ENCODE data around the gene NLGN3. TPM values are rescaled to one million over a fixed set of nuclear protein-coding genes. Genes with fewer than 3 reads are reported as not detected.
"Not testable (repeated sequence)": the region's sequence is repeated elsewhere in the genome, so short reads cannot be mapped to it uniquely, and the experiment has no call there.

NLGN3 gene
- total RNA-seq, 1 experiment from 2014 or later: 0.15 TPM

DNA sequence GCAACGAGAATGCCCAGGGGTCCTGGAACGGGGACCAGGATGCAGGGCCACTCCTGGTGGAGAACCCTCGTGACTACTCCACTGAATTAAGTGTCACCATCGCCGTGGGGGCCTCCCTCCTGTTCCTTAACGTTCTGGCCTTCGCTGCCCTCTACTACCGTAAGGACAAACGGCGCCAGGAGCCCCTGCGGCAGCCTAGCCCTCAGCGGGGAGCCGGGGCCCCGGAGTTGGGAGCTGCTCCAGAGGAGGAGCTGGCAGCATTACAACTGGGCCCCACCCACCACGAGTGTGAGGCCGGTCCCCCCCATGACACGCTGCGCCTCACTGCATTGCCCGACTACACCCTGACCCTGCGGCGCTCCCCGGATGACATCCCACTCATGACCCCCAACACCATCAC is 24.9 kb downstream of the NLGN3 start:
- no peak for DNase-seq (ENCODE audit: low read depth)

DNA sequence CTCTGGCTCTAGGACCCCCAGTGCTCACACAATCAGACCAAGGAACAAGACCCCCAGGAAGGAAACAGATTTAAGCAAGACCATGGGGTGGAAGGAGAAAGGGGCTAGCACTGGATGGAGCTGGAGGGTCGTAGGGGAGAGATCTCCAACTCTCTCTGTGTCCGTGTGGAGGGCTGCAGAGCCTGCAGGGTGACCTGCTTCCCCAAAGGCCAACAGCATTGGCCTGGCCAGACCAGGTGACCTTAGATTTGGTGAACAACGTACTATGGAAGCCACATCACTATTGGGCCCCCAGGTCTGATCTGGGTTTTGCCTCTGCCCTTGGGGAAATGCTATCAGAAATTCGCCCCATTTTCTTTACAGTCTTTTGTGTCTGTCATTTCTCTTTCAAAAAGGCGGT is 26.0 kb downstream of the NLGN3 start:
- DNase-seq (ENCODE audit: low read depth): no peak

- no peak for DNase-seq (ENCODE audit: low read depth)
Measured at GRCh38 chrX:71171110-71171801, 26.6 kb downstream of the NLGN3 start.

GRCh38 chrX:71173440-71173839 is 28.8 kb downstream of the NLGN3 start:
- DNase-seq (ENCODE audit: low read depth): no peak

GRCh38 chrX:71174795-71175194 is 30.2 kb downstream of the NLGN3 start:
- DNase-seq (ENCODE audit: low read depth): no peak

- no peak for DNase-seq (ENCODE audit: low read depth)
Measured at GRCh38 chrX:71175531-71175930, 30.9 kb downstream of the NLGN3 start.

DNA sequence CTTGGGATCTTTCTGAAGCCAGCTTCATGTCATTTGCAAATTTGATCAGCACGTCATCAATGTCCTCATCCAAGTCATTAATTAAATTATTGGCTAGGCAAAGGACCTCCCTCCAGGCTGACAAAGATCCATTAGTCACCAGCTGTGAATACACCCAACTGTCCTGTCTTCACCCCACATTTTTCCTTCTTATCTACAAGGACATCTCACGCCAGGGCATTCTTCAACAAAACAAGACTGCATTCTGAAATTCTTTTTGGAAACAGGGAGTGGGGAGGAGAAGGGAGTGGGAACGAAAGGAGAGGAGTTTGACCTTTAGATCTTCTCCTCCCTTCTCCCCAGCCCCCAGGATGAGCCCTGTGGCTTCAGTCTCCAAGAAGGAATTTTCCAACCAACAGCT is 32.7 kb downstream of the NLGN3 start:
- DNase-seq (ENCODE audit: low read depth): no peak

GRCh38 chrX:71178908-71179307 is 34.3 kb downstream of the NLGN3 start:
- DNase-seq (ENCODE audit: low read depth): peak; percentile 72

- not testable (repeated sequence) for DNase-seq (ENCODE audit: low read depth)
Measured at GRCh38 chrX:71180579-71181265, 36.1 kb downstream of the NLGN3 start.

DNA sequence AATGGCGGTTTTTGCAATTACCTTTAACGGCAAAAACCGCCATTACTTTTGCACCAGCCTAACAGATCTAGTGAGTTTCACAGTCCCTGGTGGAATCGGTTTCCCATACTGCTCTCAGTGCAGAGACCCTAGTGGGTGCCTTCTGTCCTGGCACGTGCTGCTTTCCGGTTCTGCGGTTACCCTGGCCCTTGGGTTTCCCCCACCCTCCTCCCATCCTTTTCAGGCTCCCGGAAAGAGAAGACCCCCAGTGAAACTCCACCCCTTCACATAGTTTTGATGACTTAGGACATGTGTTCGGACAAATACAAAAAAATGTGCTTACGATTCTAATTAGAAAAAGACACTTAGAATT is 36.9 kb downstream of the NLGN3 start:
- DNase-seq (ENCODE audit: low read depth): no peak

- peak; percentile 99 for DNase-seq (ENCODE audit: low read depth)
Measured at GRCh38 chrX:71181910-71182799, 37.5 kb downstream of the NLGN3 start.

- DNase-seq (ENCODE audit: low read depth): no peak
Measured at GRCh38 chrX:71182871-71183270, 38.2 kb downstream of the NLGN3 start.

- no peak for DNase-seq (ENCODE audit: low read depth)
Measured at GRCh38 chrX:71183341-71183740, 38.7 kb downstream of the NLGN3 start.

DNA sequence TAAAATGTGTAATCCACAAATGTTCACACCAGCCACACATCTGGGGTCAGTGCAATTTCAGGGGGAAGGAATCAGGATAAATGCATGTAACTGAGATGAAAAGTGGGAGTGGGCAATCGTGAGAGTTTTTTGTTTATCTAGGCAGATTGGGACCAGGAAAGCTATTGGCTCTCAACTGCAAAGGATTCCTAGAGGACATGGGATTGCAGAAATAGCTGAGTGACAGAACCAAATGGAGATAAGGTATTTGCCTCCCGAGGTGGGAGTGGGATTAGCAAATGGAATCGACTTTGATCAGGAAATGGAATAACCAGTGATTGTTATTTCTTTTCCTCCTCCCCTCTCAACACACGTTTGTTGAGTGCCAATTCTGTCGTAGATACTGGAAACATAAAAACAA is 39.5 kb downstream of the NLGN3 start:
- DNase-seq (ENCODE audit: low read depth): no peak

GRCh38 chrX:71184803-71185495 is 40.3 kb downstream of the NLGN3 start:
- DNase-seq (ENCODE audit: low read depth): no peak

- DNase-seq (ENCODE audit: low read depth): no peak
Measured at GRCh38 chrX:71191248-71191647, 46.6 kb downstream of the NLGN3 start.

GRCh38 chrX:71195964-71196649 is 51.5 kb downstream of the NLGN3 start:
- peak; percentile 34 for DNase-seq (ENCODE audit: low read depth)

GRCh38 chrX:71198066-71198465 is 53.4 kb downstream of the NLGN3 start:
- DNase-seq (ENCODE audit: low read depth): no peak

DNA sequence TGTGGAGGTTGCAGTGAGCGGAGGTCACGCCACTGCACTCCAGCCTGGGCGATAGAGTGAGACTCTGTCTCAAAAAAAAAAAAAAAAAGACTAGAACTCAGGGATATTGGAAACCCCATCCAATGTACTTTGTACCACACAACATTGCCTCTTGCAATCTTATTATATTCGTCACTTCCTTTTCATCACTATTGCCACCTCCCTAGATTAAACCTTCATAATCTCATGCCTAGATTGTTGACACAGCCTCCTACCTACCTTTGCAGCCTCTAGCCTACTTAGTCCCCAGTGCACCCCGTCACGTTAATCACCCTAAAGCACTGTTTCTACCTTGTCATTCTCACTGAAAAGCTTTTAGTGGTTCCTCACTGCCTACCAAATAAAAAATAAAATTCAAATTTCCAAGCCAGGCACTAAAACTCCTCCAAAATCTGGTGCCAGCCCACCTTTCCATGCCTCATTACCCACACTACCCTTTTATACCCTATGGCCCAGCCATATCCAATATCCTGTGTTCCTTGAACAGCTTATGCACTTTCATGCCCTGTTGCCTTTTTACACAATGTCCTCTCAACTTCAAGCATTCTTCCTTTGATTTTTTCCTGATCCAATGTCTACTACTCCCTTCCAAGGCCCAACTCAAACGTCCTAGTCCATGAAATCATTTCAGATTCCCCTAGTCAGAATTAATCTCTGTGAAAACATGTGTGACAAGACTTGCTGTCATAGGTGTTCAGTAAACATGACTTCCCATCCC is 54.8 kb downstream of the NLGN3 start:
- DNase-seq (ENCODE audit: low read depth): no peak

- no peak for DNase-seq (ENCODE audit: low read depth)
Measured at GRCh38 chrX:71210816-71211215, 66.2 kb downstream of the NLGN3 start.

- DNase-seq (ENCODE audit: low read depth): no peak
Measured at GRCh38 chrX:71212536-71212935, 67.9 kb downstream of the NLGN3 start.
